Measurements from ENCODE around the gene ATP2B2.

Gene ATP2B2

DNA sequence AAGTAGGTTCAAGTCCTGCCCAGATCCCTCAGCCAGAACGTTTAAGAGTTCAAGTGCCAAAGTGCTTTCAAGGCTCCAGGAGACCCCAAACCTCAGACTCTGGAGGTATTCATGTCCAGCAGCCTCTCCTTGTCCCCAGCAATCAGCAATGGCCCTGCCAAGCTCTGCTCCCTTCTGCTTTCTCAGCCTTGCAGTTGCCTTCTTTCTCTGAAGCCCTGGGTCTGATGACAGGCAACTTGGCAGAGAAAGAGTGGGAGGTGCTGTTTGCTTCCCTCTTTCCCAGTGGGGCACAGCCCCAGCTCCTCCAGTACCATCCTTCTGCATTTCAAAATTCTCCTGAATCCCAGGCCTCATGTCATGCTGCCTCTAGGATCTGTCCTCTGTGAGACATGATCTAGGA lies 40.2 kb downstream of the ATP2B2 start:
- H3K4me3 ChIP-seq (ENCODE audit: low read depth, low read length): no peak overlapping the region
- TF ChIP-seq, protein P1, sequence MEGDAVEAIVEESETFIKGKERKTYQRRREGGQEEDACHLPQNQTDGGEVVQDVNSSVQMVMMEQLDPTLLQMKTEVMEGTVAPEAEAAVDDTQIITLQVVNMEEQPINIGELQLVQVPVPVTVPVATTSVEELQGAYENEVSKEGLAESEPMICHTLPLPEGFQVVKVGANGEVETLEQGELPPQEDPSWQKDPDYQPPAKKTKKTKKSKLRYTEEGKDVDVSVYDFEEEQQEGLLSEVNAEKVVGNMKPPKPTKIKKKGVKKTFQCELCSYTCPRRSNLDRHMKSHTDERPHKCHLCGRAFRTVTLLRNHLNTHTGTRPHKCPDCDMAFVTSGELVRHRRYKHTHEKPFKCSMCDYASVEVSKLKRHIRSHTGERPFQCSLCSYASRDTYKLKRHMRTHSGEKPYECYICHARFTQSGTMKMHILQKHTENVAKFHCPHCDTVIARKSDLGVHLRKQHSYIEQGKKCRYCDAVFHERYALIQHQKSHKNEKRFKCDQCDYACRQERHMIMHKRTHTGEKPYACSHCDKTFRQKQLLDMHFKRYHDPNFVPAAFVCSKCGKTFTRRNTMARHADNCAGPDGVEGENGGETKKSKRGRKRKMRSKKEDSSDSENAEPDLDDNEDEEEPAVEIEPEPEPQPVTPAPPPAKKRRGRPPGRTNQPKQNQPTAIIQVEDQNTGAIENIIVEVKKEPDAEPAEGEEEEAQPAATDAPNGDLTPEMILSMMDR (IDR thresholded peaks at IDR 0.05; ENCODE audit: low read depth, low read length): no peak

DNA sequence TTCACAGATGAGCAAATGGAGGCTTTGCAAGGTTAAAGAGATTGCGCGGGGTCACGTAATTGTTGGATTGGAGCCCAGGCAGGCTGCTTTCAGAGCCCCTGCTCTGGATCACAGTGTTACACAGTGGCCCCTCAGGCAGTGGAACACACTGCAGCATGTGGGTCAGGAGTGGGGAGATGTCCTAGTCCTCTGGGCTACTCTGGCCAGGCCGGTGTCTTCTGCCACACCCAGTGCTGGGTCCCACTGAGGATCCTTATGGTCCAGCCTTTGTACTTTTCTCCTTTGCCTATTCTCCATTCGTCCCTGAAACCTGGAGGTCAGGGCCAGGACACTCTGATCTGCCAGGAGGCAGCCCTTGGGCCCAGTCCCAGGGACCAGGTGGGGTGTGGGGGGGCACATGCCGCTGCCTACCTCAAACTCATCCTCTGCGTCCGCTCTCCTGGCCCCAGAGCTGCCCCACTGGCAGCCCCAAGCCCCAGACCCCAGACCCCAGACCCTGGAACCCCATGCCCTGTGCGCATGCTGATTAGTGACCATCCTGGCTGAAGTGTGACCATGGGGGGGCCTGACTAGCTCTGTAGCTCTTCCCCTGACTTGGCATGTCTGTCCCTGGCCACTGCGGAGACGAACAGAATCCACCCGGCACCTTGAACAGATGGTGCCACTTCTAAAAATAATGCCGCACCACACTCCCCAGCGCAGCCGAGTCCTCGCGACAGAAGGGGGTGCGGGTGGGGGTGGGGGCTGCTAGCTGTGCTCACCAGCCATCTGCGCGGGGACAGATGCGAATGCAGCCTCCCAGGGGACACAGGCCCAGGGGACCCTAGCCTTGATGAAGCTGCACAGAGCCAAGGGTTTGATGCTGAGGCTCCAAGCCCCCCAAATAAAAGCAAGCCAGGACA lies 41.6 kb downstream of the ATP2B2 start:
- H3K4me3 ChIP-seq (ENCODE audit: low read depth, low read length): no peak overlapping the region
- TF ChIP-seq, protein P1 (IDR thresholded peaks at IDR 0.05; ENCODE audit: low read depth, low read length): no peak

DNA sequence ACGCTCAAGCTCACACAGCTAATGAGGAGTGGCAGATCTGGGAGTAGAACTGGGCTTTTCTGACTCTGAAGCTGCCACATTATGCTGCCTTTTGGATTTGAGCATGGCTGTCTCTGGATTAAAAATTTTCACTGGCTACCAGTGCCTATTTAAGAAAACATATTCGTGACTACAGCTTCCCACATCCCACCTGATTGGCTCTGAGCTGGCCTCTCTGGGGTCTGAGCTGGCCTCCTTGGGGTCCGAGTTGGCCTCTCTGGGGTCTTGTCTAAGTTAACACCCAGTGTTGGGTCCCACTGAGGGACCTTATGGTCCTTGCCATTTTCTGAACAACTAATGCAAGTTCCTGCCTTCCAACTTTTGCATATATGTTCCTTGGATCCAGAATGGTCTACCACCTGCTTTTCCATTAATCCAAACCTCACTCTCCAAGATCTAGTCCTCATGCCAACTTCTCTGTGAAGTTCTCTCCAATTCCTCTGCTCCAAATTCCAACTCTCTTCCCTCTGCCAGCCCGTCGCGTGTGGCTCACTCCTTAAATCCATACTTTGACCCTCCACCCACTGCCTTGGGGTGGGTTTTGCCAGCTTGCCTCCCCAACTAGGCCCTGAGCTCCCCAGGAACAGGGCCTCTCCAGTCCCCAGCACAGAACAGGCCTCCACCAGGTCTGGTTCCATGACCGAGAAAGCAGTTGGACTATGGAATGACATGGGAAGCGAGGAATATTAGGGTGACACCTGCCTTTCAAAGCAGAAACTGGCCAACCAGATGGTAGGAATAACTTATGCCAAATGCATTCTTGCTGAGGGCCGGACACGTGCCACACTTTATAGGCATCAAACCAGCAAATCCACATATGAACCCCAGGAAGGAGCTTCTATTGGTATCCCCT lies 42.5 kb downstream of the ATP2B2 start:
- TF ChIP-seq, protein P1 (IDR thresholded peaks at IDR 0.05; ENCODE audit: low read depth, low read length): no peak
- no peak overlapping the region for H3K4me3 ChIP-seq (ENCODE audit: low read depth, low read length)

DNA sequence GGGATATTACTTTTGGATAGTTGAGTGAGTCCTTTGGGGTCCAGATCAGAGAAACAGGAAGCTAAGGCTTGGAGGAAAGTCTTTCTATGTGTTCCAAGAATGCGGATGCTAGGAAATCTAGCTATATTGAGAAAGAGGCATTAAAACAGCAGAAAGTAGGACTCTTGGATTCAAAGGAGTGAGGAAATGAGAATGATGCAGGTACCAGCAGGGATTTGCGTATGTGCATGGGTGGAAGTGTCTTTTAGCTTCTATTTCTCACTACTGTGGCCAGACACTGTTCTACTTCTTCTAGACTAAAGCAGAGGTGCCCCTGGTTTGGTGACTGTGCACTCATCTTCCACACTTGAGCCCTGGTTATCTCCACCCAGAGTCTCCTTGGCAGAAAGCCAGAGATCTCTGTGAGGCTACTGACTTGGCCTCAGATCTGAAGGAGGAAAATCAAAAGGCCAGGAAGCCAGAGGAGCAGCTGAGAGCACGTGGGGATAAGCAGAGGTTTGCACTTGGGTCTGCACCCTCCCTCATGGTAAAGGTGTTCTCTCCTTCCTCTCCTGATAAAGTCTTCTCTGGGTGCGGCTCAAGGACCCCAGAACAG lies 44.3 kb downstream of the ATP2B2 start:
- TF ChIP-seq, protein P1 (IDR thresholded peaks at IDR 0.05; ENCODE audit: low read depth, low read length): no peak
- no peak overlapping the region for H3K4me3 ChIP-seq (ENCODE audit: low read depth, low read length)

DNA sequence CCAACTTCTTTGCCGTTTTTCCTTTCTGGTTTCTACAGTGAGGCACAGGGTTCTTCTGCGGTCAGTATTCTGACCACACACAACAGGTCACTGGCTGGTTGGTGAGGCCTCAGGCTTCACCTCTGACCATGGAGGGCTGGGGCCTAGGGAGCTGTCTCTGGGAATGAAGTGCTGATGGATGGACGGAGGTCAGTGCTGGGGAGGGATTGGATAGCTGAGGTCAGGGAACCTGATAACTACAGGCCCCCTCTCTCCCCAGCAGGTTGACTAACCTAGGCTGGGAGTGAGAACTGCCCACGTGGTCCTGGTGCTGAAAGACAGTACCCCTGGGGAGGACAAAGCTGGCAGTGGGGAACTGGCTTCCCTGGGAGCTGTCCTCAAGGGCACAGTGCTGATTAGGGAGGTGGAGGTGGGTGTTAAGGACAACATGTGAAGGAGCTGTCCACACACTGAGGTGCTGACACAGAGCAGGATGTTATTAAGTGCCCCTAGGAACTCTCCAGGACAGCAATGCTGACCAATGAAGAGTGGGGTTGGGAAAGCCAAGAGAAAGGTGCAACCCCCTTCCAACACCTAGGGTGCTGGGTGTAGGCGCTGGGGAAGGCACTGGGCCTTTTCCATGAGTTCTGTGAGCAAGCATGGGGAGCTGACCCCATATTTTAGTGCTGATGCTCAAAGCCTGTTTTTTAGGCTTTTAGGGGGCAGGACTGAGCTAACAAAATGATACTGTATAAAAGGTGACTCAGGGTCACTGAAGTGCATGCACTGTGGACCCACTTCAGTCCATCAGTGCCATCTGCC lies 45.2 kb downstream of the ATP2B2 start:
- TF ChIP-seq, protein P1 (IDR thresholded peaks at IDR 0.05; ENCODE audit: low read depth, low read length): no peak
- H3K4me3 ChIP-seq (ENCODE audit: low read depth, low read length): no peak overlapping the region

DNA sequence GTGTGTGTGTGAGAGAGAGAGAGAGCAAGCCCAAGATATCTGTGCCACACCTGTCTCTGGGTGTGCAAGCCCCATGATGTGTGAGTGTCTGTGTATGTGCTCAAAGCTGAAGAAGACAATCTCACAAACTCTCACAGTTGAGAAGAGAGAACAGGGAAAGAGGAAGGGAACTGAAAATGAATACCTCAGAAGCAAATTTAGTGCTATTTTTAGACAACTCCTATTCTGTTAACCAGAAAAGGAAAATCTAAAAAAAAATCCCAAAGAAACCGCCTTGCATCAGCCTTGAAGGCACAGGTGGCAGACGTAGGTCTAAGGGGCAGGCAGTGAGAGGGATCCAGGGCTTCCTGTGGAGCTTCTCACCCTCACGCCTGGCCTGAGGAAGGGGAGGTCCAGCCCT lies 47.8 kb downstream of the ATP2B2 start:
- TF ChIP-seq, protein P1 (IDR thresholded peaks at IDR 0.05; ENCODE audit: low read depth, low read length): no peak
- no peak overlapping the region for H3K4me3 ChIP-seq (ENCODE audit: low read depth, low read length)
